GM12873 (cell line): ENCODE data around the gene LRRK1.

Experiments
- CTCF ChIP-seq: IDR thresholded peaks from 2 replicates; pipeline ENCODE4 v1.5.1; 2012; ENCODE audit warnings: low read depth, mild to moderate bottlenecking, moderate library complexity, low read length, control low read depth; ENCODE audit not compliant: insufficient read depth; ENCODE audit errors: missing control alignments

Gene LRRK1

GRCh38 chr15:101013201-101013550 lies 94.0 kb downstream of the LRRK1 start:
- TF ChIP-seq CTCF: no peak

GRCh38 chr15:101013769-101014675 lies 94.9 kb downstream of the LRRK1 start:
- no peak for TF ChIP-seq CTCF

DNA sequence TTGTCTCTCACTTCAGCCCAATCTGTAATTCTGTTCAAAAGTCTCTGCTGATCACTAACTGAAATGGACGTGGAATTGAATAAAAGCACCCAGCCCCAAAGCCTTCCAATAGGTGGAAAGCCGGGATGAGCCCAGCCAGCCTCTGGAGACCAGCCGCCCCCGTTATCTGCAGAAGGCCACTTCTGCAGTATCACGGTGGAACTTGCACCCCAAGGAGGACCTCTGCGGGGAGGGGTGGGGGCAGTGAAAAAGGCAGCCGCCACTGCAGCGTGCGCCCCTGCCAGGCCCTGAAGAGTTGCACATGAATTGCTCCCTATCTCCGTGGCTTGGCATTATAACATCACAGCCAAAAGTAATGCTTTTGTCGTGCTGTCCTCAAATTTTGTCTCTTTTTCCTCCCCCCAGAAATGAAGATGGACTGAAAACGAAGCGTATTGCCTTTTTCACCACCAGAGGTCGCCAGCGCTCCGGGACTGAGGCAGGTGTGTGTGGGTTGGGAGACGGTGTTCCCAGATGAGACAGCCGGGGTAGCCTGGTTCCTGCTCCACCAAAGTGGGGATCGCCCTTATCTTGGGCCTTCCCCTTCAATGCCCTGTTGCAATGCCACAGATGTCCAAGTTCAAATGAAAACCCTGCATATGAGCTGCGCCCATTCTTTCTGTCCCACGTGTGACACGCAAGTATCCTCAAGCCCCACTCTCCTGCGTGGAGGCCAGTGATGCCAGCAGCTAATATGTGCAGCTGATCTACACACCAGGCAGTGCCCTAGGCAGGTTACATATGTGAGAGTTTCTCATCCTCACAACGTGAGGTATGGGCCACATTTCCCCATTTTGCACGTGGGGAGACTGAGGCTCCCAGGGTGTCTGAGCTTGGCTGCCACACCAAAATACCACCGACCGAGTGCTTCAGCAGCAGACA lies 96.0 kb downstream of the LRRK1 start:
- peak; percentile 96 for TF ChIP-seq CTCF

- no peak for TF ChIP-seq CTCF
Measured at GRCh38 chr15:101016581-101016980, 97.4 kb downstream of the LRRK1 start.

DNA sequence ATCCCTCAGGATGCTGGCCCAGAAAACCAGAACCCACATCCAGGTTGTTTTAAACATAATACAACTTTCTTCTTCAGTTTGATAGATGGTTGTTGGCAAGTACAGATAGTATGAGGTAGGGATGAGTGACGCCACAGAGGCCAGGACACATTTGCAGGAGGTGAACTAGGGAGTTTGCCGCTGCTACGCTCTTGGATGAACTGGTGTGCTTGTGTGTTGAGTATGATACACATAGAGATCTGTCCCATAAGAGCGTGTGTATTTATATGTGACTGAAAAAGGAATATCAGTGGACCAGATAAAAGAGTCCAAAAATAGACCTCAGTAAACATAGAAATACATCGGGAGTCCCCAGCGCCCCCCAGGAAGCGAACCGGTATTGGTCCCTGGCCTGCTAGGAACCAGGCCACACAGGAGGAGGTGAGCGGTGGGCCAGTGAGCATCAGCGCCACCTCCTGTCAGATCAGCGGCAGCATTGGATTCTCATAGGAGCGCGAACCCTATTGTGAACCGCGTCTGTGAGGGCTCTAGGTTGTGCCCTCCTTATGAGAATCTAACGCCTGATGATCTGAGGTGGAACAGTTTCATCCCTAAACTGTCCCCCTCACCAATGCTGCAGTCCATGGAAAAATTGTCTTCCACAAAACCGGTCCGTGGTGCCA lies 98.1 kb downstream of the LRRK1 start:
- TF ChIP-seq CTCF: peak; percentile 14

- TF ChIP-seq CTCF: no peak
Measured at GRCh38 chr15:101018016-101018415, 98.9 kb downstream of the LRRK1 start.
